Frontal cortex (tissue), 4 donors: Measurements from ENCODE around the gene MAN2A2. TPM values are rescaled to one million over a fixed set of nuclear protein-coding genes. Genes with fewer than 3 reads are reported as not detected.

Experiments used
- DNase-seq, 2 donors: peaks; one replicate each; pipeline ENCODE4 v3.0.0; 2012; ENCODE audit warnings: low spot score in 2 of 2
- FAIRE-seq: peaks from 2 replicates; lab custom pipeline; 2012; peaks lifted over from hg19 to GRCh38; lab: Jason Lieb, UNC
- small RNA-seq: library from RNA; depleted of rRNA; stranded (forward); fragments of <200 nt; gene quantifications from one replicate; pipeline ENCODE3, GENCODE V24; 2014
- total RNA-seq: library from RNA; depleted of rRNA; stranded (reverse); fragments of >200 nt; gene quantifications from one replicate; pipeline ENCODE4 v1.2.3, GENCODE V29; 2014
- donor health status: control.
- donor health status: control.
- donor health status: control.

The MAN2A2 gene
- total RNA-seq, 1 donor from 2014 or later = 22.4 TPM

GRCh38 chr15:90954712-90955623 lies 51.9 kb downstream of the MAN2A2 start, which contains the start of gene RCCD1:
RCCD1 (plus strand) TSS chr15:90954884; CDS start chr15:90956735, 1,851 bp downstream.
- FAIRE-seq (no peak), DNase-seq (peak; percentile 98 to 99)

GRCh38 chr15:90955624-90956273 lies 52.6 kb downstream of the MAN2A2 start:
- no peak for FAIRE-seq
- DNase-seq = no peak

- FAIRE-seq (no peak), DNase-seq (peak; percentile 85 to 89)
Measured at GRCh38 chr15:90956274-90957030, 53.4 kb downstream of the MAN2A2 start.

GRCh38 chr15:90957031-90957790 lies 54.1 kb downstream of the MAN2A2 start:
- FAIRE-seq (no peak), DNase-seq (peak in 1 of 2 donors; percentile 41)

GRCh38 chr15:90957791-90958190 lies 54.7 kb downstream of the MAN2A2 start:
- no peak for DNase-seq
- FAIRE-seq = no peak

- FAIRE-seq (no peak), DNase-seq (no peak)
Measured at GRCh38 chr15:90959028-90959595, 56.0 kb downstream of the MAN2A2 start.

- FAIRE-seq (no peak), DNase-seq (peak in 1 of 2 donors; percentile 61)
Measured at GRCh38 chr15:90959894-90960293, 56.8 kb downstream of the MAN2A2 start.

GRCh38 chr15:90960298-90961091 lies 57.4 kb downstream of the MAN2A2 start:
- no peak for FAIRE-seq
- no peak for DNase-seq

- DNase-seq (no peak), FAIRE-seq (no peak)
Measured at GRCh38 chr15:90962021-90962420, 58.9 kb downstream of the MAN2A2 start.

GRCh38 chr15:90966262-90966661 lies 63.2 kb downstream of the MAN2A2 start:
- no peak for DNase-seq
- FAIRE-seq = no peak

GRCh38 chr15:90967206-90967605 lies 64.1 kb downstream of the MAN2A2 start:
- DNase-seq (no peak), FAIRE-seq (no peak)

GRCh38 chr15:90968434-90968833 lies 65.3 kb downstream of the MAN2A2 start:
- FAIRE-seq = no peak
- no peak for DNase-seq

GRCh38 chr15:90970274-90970673 lies 67.2 kb downstream of the MAN2A2 start:
- DNase-seq = no peak
- FAIRE-seq = no peak

- DNase-seq (no peak), FAIRE-seq (no peak)
Measured at GRCh38 chr15:90972133-90972532, 69.0 kb downstream of the MAN2A2 start.

Small RNA genes within 50 kb of the gene (small RNA-seq; reads per million reads assigned to genes)
- not detected for gene RN7SL363P

Other genes with a start within 250 kb of the MAN2A2 start
- 3.3 TPM for gene BLM, start 186.0 kb upstream of the MAN2A2 start, total RNA-seq
- gene FURIN, start 34.7 kb upstream of the MAN2A2 start, total RNA-seq = 9.4 TPM
- 3.7 TPM for gene FES, start 18.8 kb upstream of the MAN2A2 start, total RNA-seq
- gene HDDC3, start 29.2 kb downstream of the MAN2A2 start, total RNA-seq = 8.6 TPM
- 33.4 TPM for gene UNC45A, start 32.0 kb downstream of the MAN2A2 start, total RNA-seq
- gene RCCD1, start 51.6 kb downstream of the MAN2A2 start, total RNA-seq = 14.3 TPM
- gene PRC1, start 91.2 kb downstream of the MAN2A2 start, total RNA-seq = 13.5 TPM
- 15.5 TPM for gene VPS33B, start 119.3 kb downstream of the MAN2A2 start, total RNA-seq
- 42.8 TPM for gene SV2B, start 197.0 kb downstream of the MAN2A2 start, total RNA-seq